Fibroblast of lung (primary cell): ENCODE measurements around the gene TNS3. TPM values are rescaled to one million over a fixed set of nuclear protein-coding genes. Genes with fewer than 3 reads are reported as not detected.

Experiments used
- DNase-seq, 2 donors: peaks; one replicate each; pipeline versions ENCODE4 v3.0.0 to v3.0.0-alpha.2; 2010; ENCODE audit warnings: low read depth in 2 of 2
- H2AFZ ChIP-seq: 2 replicates; pipeline ENCODE4 v1.5.1; 2012; ENCODE audit warnings: low read length, control low read depth, inconsistent platforms
- H3K27ac ChIP-seq: 2 replicates; pipeline ENCODE4 v1.5.1; 2011; ENCODE audit warnings: low read length, control low read depth; ENCODE audit not compliant: insufficient read depth
- H3K27me3 ChIP-seq: 2 replicates; pipeline ENCODE4 v1.5.1; 2011; ENCODE audit warnings: mild to moderate bottlenecking, low read length; ENCODE audit not compliant: control insufficient read depth, insufficient read depth
- H3K36me3 ChIP-seq: 2 replicates; pipeline ENCODE4 v1.5.1; 2011; ENCODE audit warnings: low read length; ENCODE audit not compliant: control insufficient read depth, insufficient read depth
- H3K4me1 ChIP-seq: 2 replicates; pipeline ENCODE4 v1.5.1; 2011; ENCODE audit warnings: low read length; ENCODE audit not compliant: control insufficient read depth, insufficient read depth; ENCODE audit errors: extremely low read depth
- H3K4me2 ChIP-seq: 2 replicates; pipeline ENCODE4 v1.5.1; 2011; ENCODE audit warnings: low read length, control low read depth; ENCODE audit not compliant: insufficient read depth; ENCODE audit errors: extremely low read depth
- H3K4me3 ChIP-seq, 4 experiments: fragments of 200-600 bp in 1 of 4; sonication (generic) in 1 of 4; replicated peaks in 1 of 4; 2 replicates each; pipeline ENCODE4 v1.5.1; 2011 to 2016; ENCODE audit warnings: low read length in 4 of 4, low read depth in 3 of 4, mild to moderate bottlenecking in 3 of 4, control low read depth in 2 of 4, inconsistent platforms in 1 of 4, mixed read lengths in 1 of 4; ENCODE audit not compliant: insufficient read depth in 1 of 4; ENCODE audit errors: control extremely low read depth in 1 of 4
- H3K79me2 ChIP-seq: 2 replicates; pipeline ENCODE4 v1.5.1; 2012; ENCODE audit warnings: mild to moderate bottlenecking, low read length, inconsistent platforms; ENCODE audit not compliant: control insufficient read depth, insufficient read depth
- H3K9ac ChIP-seq: 2 replicates; pipeline ENCODE4 v1.5.1; 2011; ENCODE audit warnings: mild to moderate bottlenecking, low read length, control low read depth; ENCODE audit not compliant: insufficient read depth
- H3K9me3 ChIP-seq: 2 replicates; pipeline ENCODE4 v1.5.1; 2012; ENCODE audit warnings: low read depth, low read length; ENCODE audit not compliant: control insufficient read depth, insufficient read depth
- H4K20me1 ChIP-seq: 2 replicates; pipeline ENCODE4 v1.5.1; 2011; ENCODE audit warnings: low read length; ENCODE audit not compliant: control insufficient read depth, insufficient read depth; ENCODE audit errors: extremely low read depth
- CTCF ChIP-seq, 2 donors: IDR thresholded peaks in 1 of 2; conservative IDR thresholded peaks in 1 of 2; 1 replicate in 1 of 2; 2 replicates in 1 of 2; pipeline ENCODE4 v1.5.1; 2011 to 2012; ENCODE audit warnings: low read length in 2 of 2, control low read depth in 1 of 2, inconsistent platforms in 1 of 2, low read depth in 1 of 2, mild to moderate bottlenecking in 1 of 2
- EZH2 ChIP-seq: IDR thresholded peaks from 2 replicates; pipeline ENCODE4 v1.5.1; 2012; ENCODE audit warnings: low read length, control low read depth, mild to moderate bottlenecking; ENCODE audit errors: missing control alignments
- polyA plus RNA-seq, 2 donors: library from polyadenylated mRNA; depleted of rRNA in 1 of 2; stranded (reverse) in 1 of 2; unstranded in 1 of 2; fragments of >200 nt; gene quantifications; 2 replicates each; pipeline ENCODE4 v1.2.1, GENCODE V29; 2011 to 2012; ENCODE audit warnings: missing spikeins in 1 of 2
- total RNA-seq: library from RNA; depleted of rRNA; stranded (reverse); fragments of >200 nt; gene quantifications from 2 replicates; pipeline ENCODE4 v1.2.1, GENCODE V29; 2014

Gene TNS3
- total and polyA plus RNA-seq, 2 donors (not counting 1 experiment from before 2014, with no cell fraction given): 74.4 to 88.8 TPM

DNA sequence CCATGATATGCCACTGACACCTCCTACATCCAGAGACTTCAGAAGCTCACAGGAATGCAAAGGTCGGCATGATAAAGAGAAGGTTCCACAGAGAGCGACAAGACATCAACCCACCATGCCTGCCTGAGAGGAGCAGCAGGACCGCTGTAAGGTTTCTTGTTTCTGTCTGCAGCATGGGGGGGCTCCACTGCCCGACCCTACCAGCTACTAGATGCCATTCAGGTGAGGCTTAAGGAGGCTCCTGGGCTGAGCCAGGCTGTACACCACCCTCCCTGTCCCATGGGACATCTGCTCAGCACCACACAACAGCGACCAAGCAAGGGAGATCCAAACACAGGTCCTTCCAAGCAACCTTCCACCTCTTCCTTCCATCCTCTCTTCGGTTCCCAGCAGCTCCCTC is 234.6 kb downstream of the TNS3 start:
- H2AFZ ChIP-seq: no peak overlapping the region
- no peaks in the 10 kb centered on the region for H3K79me2 ChIP-seq
- H3K9ac ChIP-seq: no peak overlapping the region
- H3K4me3 ChIP-seq: no peak overlapping the region
- H3K4me2 ChIP-seq: no peak overlapping the region
- DNase-seq: no peak
- no peak overlapping the region for H3K27ac ChIP-seq
- no peaks in the 10 kb centered on the region for H3K4me1 ChIP-seq
- H4K20me1 ChIP-seq: no peaks in the 10 kb centered on the region
- H3K36me3 ChIP-seq: peaks cover 8% of the 10 kb centered on the region
- no peaks in the 10 kb centered on the region for H3K27me3 ChIP-seq
- no peak for TF ChIP-seq CTCF (conservative IDR thresholded peaks at IDR 0.05 in 1 of 2, IDR thresholded peaks at IDR 0.05 in 1 of 2; ENCODE audit: low read depth in 1 of 2, low read length in 2 of 2)
- no peak for TF ChIP-seq EZH2
- no peaks in the 10 kb centered on the region for H3K9me3 ChIP-seq

GRCh38 chr7:47346377-47346914 is 235.5 kb downstream of the TNS3 start:
- H3K36me3 ChIP-seq: peaks cover 10% of the 10 kb centered on the region
- H3K27me3 ChIP-seq: no peaks in the 10 kb centered on the region
- H3K27ac ChIP-seq: no peak overlapping the region
- no peak overlapping the region for H3K4me2 ChIP-seq
- no peak for DNase-seq
- no peaks in the 10 kb centered on the region for H3K9me3 ChIP-seq
- no peak overlapping the region for H3K4me3 ChIP-seq
- H4K20me1 ChIP-seq: no peaks in the 10 kb centered on the region
- H2AFZ ChIP-seq: no peak overlapping the region
- H3K9ac ChIP-seq: no peak overlapping the region
- no peaks in the 10 kb centered on the region for H3K79me2 ChIP-seq
- TF ChIP-seq EZH2: no peak
- no peak for TF ChIP-seq CTCF (conservative IDR thresholded peaks at IDR 0.05 in 1 of 2, IDR thresholded peaks at IDR 0.05 in 1 of 2; ENCODE audit: low read depth in 1 of 2, low read length in 2 of 2)
- no peaks in the 10 kb centered on the region for H3K4me1 ChIP-seq

DNA sequence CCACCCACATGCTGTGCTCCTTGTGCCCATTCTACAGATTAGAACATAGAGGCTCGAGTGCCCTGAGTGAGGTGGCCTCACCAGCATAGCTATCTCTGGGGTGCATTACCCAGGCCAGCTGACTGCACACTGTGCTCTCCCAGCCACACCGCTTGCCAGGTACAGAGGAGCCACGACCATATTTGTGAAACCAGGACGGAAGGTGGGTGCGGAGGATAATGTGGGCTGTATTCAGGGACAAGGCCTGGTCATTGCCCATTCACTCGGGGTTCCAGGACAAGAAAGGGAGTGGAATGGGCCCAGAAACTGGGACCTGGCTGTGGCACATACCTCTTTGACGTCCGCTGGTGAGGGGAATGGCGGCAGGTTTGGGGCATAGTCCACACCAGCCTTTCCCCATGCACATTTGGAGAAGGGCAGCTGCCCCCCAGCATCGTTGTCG is 236.0 kb downstream of the TNS3 start:
- Histone ChIP-seq H4K20me1 (no peaks in the 10 kb centered on the region), H3K9me3 (no peaks in the 10 kb centered on the region), H3K27me3 (no peaks in the 10 kb centered on the region), H3K79me2 (no peaks in the 10 kb centered on the region), H3K4me2 (no peak overlapping the region), H3K27ac (no peak overlapping the region), H3K4me3 (no peak overlapping the region), H3K4me1 (no peaks in the 10 kb centered on the region), H2AFZ (no peak overlapping the region), H3K36me3 (peaks cover 10% of the 10 kb centered on the region), H3K9ac (no peak overlapping the region)
- TF ChIP-seq EZH2 (no peak), CTCF (conservative IDR thresholded peaks at IDR 0.05 in 1 of 2, IDR thresholded peaks at IDR 0.05 in 1 of 2; ENCODE audit: low read depth in 1 of 2, low read length in 2 of 2) (no peak)
- no peak for DNase-seq
